HG02610 (cell line): Measurements from ENCODE around the gene UBE2E1.

Experiments
- ATAC-seq: cut with Tn5 transposase; IDR thresholded peaks from one replicate; pipeline ENCODE4 v1.9.1; 2021; ENCODE audit warnings: mild to moderate bottlenecking, moderate library complexity; ENCODE audit not compliant: unreplicated experiment

UBE2E1 gene

GRCh38 chr3:23793528-23794134, 12.1 kb upstream of the UBE2E1 start:
- no peak for ATAC-seq

- no peak for ATAC-seq
Observed at GRCh38 chr3:23795096-23795495, 10.7 kb upstream of the UBE2E1 start.

GRCh38 chr3:23796518-23796917, 9.2 kb upstream of the UBE2E1 start:
- ATAC-seq: no peak

GRCh38 chr3:23797491-23797890, 8.3 kb upstream of the UBE2E1 start:
- peak; percentile 91 for ATAC-seq

- ATAC-seq: no peak
Observed at GRCh38 chr3:23798456-23798855, 7.3 kb upstream of the UBE2E1 start.

- ATAC-seq: no peak
Observed at GRCh38 chr3:23798876-23799275, 6.9 kb upstream of the UBE2E1 start.

GRCh38 chr3:23800731-23801130, 5.0 kb upstream of the UBE2E1 start:
- ATAC-seq: no peak

GRCh38 chr3:23804441-23805209, 1.1 kb upstream of the UBE2E1 start:
- no peak for ATAC-seq

- no peak for ATAC-seq
Observed at GRCh38 chr3:23805210-23805632, 534 bp upstream of the UBE2E1 start.

- ATAC-seq: no peak
Observed at GRCh38 chr3:23806534-23807423, 1.0 kb downstream of the UBE2E1 start.

- ATAC-seq: no peak
Observed at GRCh38 chr3:23807424-23808015, 1.8 kb downstream of the UBE2E1 start.

- no peak for ATAC-seq
Observed at GRCh38 chr3:23808525-23808924, 2.8 kb downstream of the UBE2E1 start.

GRCh38 chr3:23809294-23809693, 3.5 kb downstream of the UBE2E1 start:
- peak; percentile 26 for ATAC-seq

- no peak for ATAC-seq
Observed at GRCh38 chr3:23809840-23810342, 4.1 kb downstream of the UBE2E1 start.

- ATAC-seq: no peak
Observed at GRCh38 chr3:23810343-23811184, 4.8 kb downstream of the UBE2E1 start.

GRCh38 chr3:23811185-23811527, 5.4 kb downstream of the UBE2E1 start:
- ATAC-seq: no peak

GRCh38 chr3:23811919-23812318, 6.2 kb downstream of the UBE2E1 start:
- peak; percentile 53 for ATAC-seq

GRCh38 chr3:23815879-23816278, 10.1 kb downstream of the UBE2E1 start:
- ATAC-seq: peak; percentile 41

- no peak for ATAC-seq
Observed at GRCh38 chr3:23816721-23817120, 11.0 kb downstream of the UBE2E1 start.
